Rectal smooth muscle tissue (tissue), 1 donor: Measurements from ENCODE around the gene CAB39L.

Source experiments
- H3K27ac ChIP-seq: one replicate; pipeline ENCODE4 v1.7.0; 2013; ENCODE audit warnings: low read depth, low read length, inconsistent platforms
- H3K27me3 ChIP-seq: one replicate; pipeline ENCODE4 v1.7.0; 2013; ENCODE audit warnings: low read length; ENCODE audit not compliant: control insufficient read depth, insufficient read depth
- H3K36me3 ChIP-seq: one replicate; pipeline ENCODE4 v1.7.0; 2013; ENCODE audit warnings: low read length; ENCODE audit not compliant: control insufficient read depth, insufficient read depth
- H3K4me1 ChIP-seq: one replicate; pipeline ENCODE4 v1.7.0; 2013; ENCODE audit warnings: low read length; ENCODE audit not compliant: control insufficient read depth, insufficient read depth
- H3K4me3 ChIP-seq: one replicate; pipeline ENCODE4 v1.7.0; 2013; ENCODE audit warnings: low read length
- H3K9ac ChIP-seq: one replicate; pipeline ENCODE4 v1.7.0; 2013; ENCODE audit warnings: low read length

Gene CAB39L

GRCh38 chr13:49454388-49455006 is 10.6 kb upstream of the CAB39L start:
- no peak overlapping the region for H3K27ac ChIP-seq
- H3K27me3 ChIP-seq = no peaks in the 10 kb centered on the region
- H3K36me3 ChIP-seq = no peaks in the 10 kb centered on the region
- no peak overlapping the region for H3K9ac ChIP-seq
- no peak overlapping the region for H3K4me3 ChIP-seq
- peaks cover 3% of the 10 kb centered on the region for H3K4me1 ChIP-seq

- no peak overlapping the region for H3K27ac ChIP-seq
Measured at GRCh38 chr13:49453465-49453864, 9.6 kb upstream of the CAB39L start.

GRCh38 chr13:49452725-49453457 is 9.0 kb upstream of the CAB39L start:
- Histone ChIP-seq H3K27me3 (no peaks in the 10 kb centered on the region), H3K4me3 (no peak overlapping the region), H3K9ac (no peak overlapping the region), H3K4me1 (peaks cover 3% of the 10 kb centered on the region), H3K36me3 (no peaks in the 10 kb centered on the region), H3K27ac (no peak overlapping the region)

More at GRCh38 chr13:49453465-49453864, 9.6 kb upstream of the CAB39L start:
- Histone ChIP-seq H3K36me3 (no peaks in the 10 kb centered on the region), H3K4me3 (no peak overlapping the region), H3K27me3 (no peaks in the 10 kb centered on the region), H3K4me1 (peaks cover 3% of the 10 kb centered on the region), H3K9ac (no peak overlapping the region)

GRCh38 chr13:49450105-49450819 is 6.4 kb upstream of the CAB39L start:
- Histone ChIP-seq H3K36me3 (no peaks in the 10 kb centered on the region), H3K27me3 (no peaks in the 10 kb centered on the region), H3K4me1 (peaks cover 8% of the 10 kb centered on the region), H3K27ac (no peak overlapping the region), H3K9ac (no peak overlapping the region), H3K4me3 (no peak overlapping the region)

- peaks cover 6% of the 10 kb centered on the region for H3K4me1 ChIP-seq
- no peaks in the 10 kb centered on the region for H3K27me3 ChIP-seq
- H3K4me3 ChIP-seq = no peak overlapping the region
- no peak overlapping the region for H3K9ac ChIP-seq
- no peaks in the 10 kb centered on the region for H3K36me3 ChIP-seq
- H3K27ac ChIP-seq = no peak overlapping the region
Measured at GRCh38 chr13:49448753-49449152, 4.9 kb upstream of the CAB39L start.

- Histone ChIP-seq H3K4me3 (no peak overlapping the region), H3K36me3 (no peaks in the 10 kb centered on the region), H3K27ac (no peak overlapping the region), H3K9ac (no peak overlapping the region), H3K4me1 (peaks cover 6% of the 10 kb centered on the region), H3K27me3 (no peaks in the 10 kb centered on the region)
Measured at GRCh38 chr13:49446473-49446872, 2.6 kb upstream of the CAB39L start.

GRCh38 chr13:49444524-49445395 is 896 bp upstream of the CAB39L start:
- Histone ChIP-seq H3K4me3 (peak overlapping the region; percentile 77), H3K27me3 (no peaks in the 10 kb centered on the region), H3K9ac (peak overlapping the region; percentile 74), H3K36me3 (no peaks in the 10 kb centered on the region), H3K4me1 (peaks cover 6% of the 10 kb centered on the region), H3K27ac (peak overlapping the region; percentile 92)

- H3K27ac ChIP-seq = peak overlapping the region; percentile 91
- H3K27me3 ChIP-seq = no peaks in the 10 kb centered on the region
- H3K4me1 ChIP-seq = peaks cover 6% of the 10 kb centered on the region
- H3K4me3 ChIP-seq = peak overlapping the region; percentile 87
- H3K9ac ChIP-seq = peak overlapping the region; percentile 46
- no peaks in the 10 kb centered on the region for H3K36me3 ChIP-seq
Measured at GRCh38 chr13:49443357-49443703, 534 bp downstream of the CAB39L start.

- Histone ChIP-seq H3K4me3 (no peak overlapping the region), H3K9ac (no peak overlapping the region), H3K27me3 (no peaks in the 10 kb centered on the region), H3K27ac (no peak overlapping the region), H3K36me3 (no peaks in the 10 kb centered on the region), H3K4me1 (peaks cover under 1% of the 10 kb centered on the region)
Measured at GRCh38 chr13:49441846-49442245, 2.0 kb downstream of the CAB39L start.

GRCh38 chr13:49441312-49441711 is 2.6 kb downstream of the CAB39L start:
- H3K4me1 ChIP-seq = peaks cover 5% of the 10 kb centered on the region
- no peaks in the 10 kb centered on the region for H3K27me3 ChIP-seq
- H3K4me3 ChIP-seq = no peak overlapping the region
- H3K9ac ChIP-seq = no peak overlapping the region
- no peak overlapping the region for H3K27ac ChIP-seq
- H3K36me3 ChIP-seq = no peaks in the 10 kb centered on the region

- H3K4me3 ChIP-seq = no peak overlapping the region
- H3K27me3 ChIP-seq = no peaks in the 10 kb centered on the region
- H3K27ac ChIP-seq = no peak overlapping the region
Measured at GRCh38 chr13:49439609-49440008, 4.3 kb downstream of the CAB39L start.

GRCh38 chr13:49437705-49438104 is 6.2 kb downstream of the CAB39L start:
- Histone ChIP-seq H3K9ac (no peak overlapping the region), H3K4me1 (peaks cover 5% of the 10 kb centered on the region), H3K4me3 (no peak overlapping the region), H3K36me3 (no peaks in the 10 kb centered on the region), H3K27me3 (no peaks in the 10 kb centered on the region), H3K27ac (no peak overlapping the region)

More at GRCh38 chr13:49439609-49440008, 4.3 kb downstream of the CAB39L start:
- Histone ChIP-seq H3K36me3 (no peaks in the 10 kb centered on the region), H3K4me1 (peaks cover 5% of the 10 kb centered on the region), H3K9ac (no peak overlapping the region)
